Gastrocnemius medialis (tissue), 4 donors: ENCODE data around the gene LRRC56. TPM values are rescaled to one million over a fixed set of nuclear protein-coding genes. Genes with fewer than 3 reads are reported as not detected.

Source experiments
- ATAC-seq, 2 donors: fragments of 150-250 bp; one replicate each; pipeline ENCODE4 v1.9.1; 2016
- DNase-seq, 2 donors: peaks; one replicate each; pipeline ENCODE4 v3.0.0-alpha.2; 2019
- H3K27ac ChIP-seq, 4 donors: fragments of 200-600 bp; sonication (generic); 1 replicate in 1 of 4; 2 replicates in 3 of 4; pipeline ENCODE4 v1.5.1; 2016 to 2018; ENCODE audit warnings: mild to moderate bottlenecking in 2 of 4, moderate library complexity in 1 of 4
- H3K27me3 ChIP-seq, 3 donors: fragments of 200-600 bp; sonication (generic) in 2 of 3; 1 replicate in 1 of 3; 2 replicates in 2 of 3; pipeline versions ENCODE4 v1.5.1 to v1.6.0; 2016 to 2019; ENCODE audit warnings: mild to moderate bottlenecking in 1 of 3, moderate library complexity in 1 of 3
- H3K36me3 ChIP-seq, 2 donors: fragments of 200-600 bp; sonication (generic) in 1 of 2; one replicate each; pipeline ENCODE4 v1.5.1; 2017 to 2018
- H3K4me1 ChIP-seq, 2 donors: fragments of 200-600 bp; sonication (generic) in 1 of 2; one replicate each; pipeline ENCODE4 v1.5.1; 2016 to 2017; ENCODE audit warnings: mild to moderate bottlenecking in 2 of 2
- H3K4me3 ChIP-seq, 4 donors: fragments of 200-600 bp; sonication (generic) in 3 of 4; 1 replicate in 1 of 4; 2 replicates in 3 of 4; pipeline ENCODE4 v1.5.1; 2016 to 2019; ENCODE audit warnings: mild to moderate bottlenecking in 2 of 4
- H3K9me3 ChIP-seq, 3 donors: fragments of 200-600 bp; sonication (generic) in 2 of 3; 1 replicate in 1 of 3; 2 replicates in 2 of 3; pipeline ENCODE4 v1.5.1; 2016 to 2019
- CTCF ChIP-seq, 5 experiments: fragments of 450-650 bp in 3 of 5; fragments of 200-600 bp in 2 of 5; sonication (generic) in 2 of 5; IDR thresholded peaks in 4 of 5; conservative IDR thresholded peaks in 1 of 5; 1 replicate in 4 of 5; 2 replicates in 1 of 5; pipeline ENCODE4 v1.5.1; 2016 to 2019; ENCODE audit warnings: antibody characterized with exemption in 5 of 5, mild to moderate bottlenecking in 3 of 5, moderate library complexity in 3 of 5
- POLR2A ChIP-seq, 2 donors: fragments of 450-650 bp; IDR thresholded peaks; one replicate each; pipeline ENCODE4 v1.6.1; 2017; ENCODE audit warnings: antibody characterized with exemption in 2 of 2, mild to moderate bottlenecking in 2 of 2, moderate library complexity in 2 of 2
- in situ Hi-C, 4 donors: fragments of 200-750 bp; cut with MboI; loops; one replicate each; pipeline versions ENCODE4 v1.15.0 to v1.8.0; 2017; ENCODE audit warnings: low sequenced_read_pairs in 4 of 4
- intact Hi-C: fragments of 100-400 bp; cut with DNase I; formaldehyde crosslinking; loops from one replicate; pipeline ENCODE4 v1.15.1; 2023; ENCODE audit warnings: low total_unique reads
- total RNA-seq, 4 donors: library from RNA; depleted of rRNA; stranded (reverse); fragments of >200 nt; gene quantifications; one replicate each; pipeline versions ENCODE4 v1.1.0 to v1.2.3, GENCODE V29; 2016

Gene LRRC56
- total RNA-seq, 4 donors from 2014 or later = 0.29 to 0.36 TPM; not detected in 2

DNA sequence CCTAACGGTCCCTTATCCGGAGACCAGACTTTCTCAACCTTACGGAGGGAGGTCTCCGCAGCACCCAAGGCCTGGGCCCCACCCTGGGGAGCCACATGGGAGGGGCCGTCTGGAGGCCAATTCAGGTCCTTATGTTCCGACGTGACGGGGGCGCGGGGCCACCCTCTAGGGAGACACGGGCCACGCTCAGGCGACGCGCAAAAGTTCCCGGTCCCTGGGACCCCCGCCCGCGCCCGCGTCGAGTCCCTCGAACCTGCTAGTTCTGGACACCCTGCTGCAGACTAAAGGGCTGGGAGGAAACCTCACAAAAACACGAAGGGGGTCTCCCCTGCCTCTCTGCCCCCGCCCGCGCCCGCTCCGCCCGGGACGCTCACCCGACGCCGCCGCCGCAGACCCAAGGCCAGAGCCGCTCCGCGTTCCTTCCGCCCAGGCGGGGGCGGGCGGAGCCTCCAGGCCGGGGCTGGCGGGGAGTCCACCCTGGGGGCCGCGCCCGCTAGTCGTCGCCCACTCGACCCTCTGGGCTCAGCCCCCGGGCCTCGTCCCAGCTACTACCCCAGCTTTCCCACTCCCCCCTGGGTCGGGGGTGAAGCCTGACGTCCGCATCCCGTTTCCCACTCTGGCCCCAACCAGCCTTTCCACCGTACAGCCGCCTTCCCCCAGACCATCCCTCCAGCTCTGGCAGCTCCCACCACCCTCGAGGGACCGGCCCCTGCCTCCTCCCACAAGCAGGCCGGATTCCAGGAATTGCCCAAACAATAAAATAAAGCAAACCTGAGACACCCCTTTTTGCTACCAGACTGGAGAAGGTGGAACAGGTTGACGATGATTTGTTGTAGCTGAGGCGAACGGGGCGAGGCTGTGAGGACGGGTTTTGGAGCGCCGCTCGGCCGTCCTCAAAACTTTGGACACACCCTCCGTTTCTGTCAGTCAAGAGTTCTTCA, 33.0 kb upstream of the LRRC56 start:
- in situ Hi-C loops = no loop called here
- no peak for ATAC-seq

DNA sequence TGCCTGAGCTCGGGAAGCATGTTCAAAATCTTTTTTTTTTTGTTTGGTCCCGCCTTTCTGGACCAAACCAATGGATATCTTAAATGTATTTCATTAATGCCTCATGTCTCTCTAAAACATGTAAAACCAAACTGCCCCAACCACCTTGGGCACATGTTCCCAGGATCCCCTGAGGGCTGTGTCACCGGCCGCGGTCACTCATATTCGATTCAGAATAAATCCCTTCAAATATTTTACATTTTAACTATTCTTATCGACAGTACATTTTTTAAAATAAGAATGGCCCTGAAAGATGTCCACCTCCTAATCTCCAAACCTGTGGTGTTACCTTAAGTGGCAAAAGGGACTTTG, 32.4 kb upstream of the LRRC56 start:
- intact Hi-C loops = loop anchor here (5.0 kb wide), 3 partner anchors 62 to 298 kb away; partner anchors contain the start of genes BET1L and RIC8A

More for the DNA sequence above, 33.0 kb upstream of the LRRC56 start:
- Histone ChIP-seq H3K9me3 (no peaks in the 10 kb centered on the region), H3K27me3 (no peaks in the 10 kb centered on the region), H3K4me1 (peaks cover 23 to 39% of the 10 kb centered on the region in 2 donors), H3K36me3 (peaks cover 0 to 23% of the 10 kb centered on the region in 2 donors), H3K4me3 (peak overlapping the region; percentile 46 to 80 (median 64)), H3K27ac (peak overlapping the region; percentile 60 to 100 (median 98))
- no peak for DNase-seq
- intact Hi-C loops = no loop called here
- no peak for TF ChIP-seq CTCF (IDR thresholded peaks at IDR 0.05 in 4 of 5, conservative IDR thresholded peaks at IDR 0.05 in 1 of 5)
- no peak for TF ChIP-seq POLR2A (IDR thresholded peaks at IDR 0.05)

GRCh38 chr11:506238-506994, 30.9 kb upstream of the LRRC56 start:
- intact Hi-C loops (loop anchor here (1.0 to 5.0 kb wide), 7 partner anchors 12 to 299 kb away; partner anchors contain the start of genes BET1L, HRAS, PHRF1 and PSMD13), in situ Hi-C loops (no loop called here)
- peak overlapping the region; percentile 96 to 100 (median 98) for H3K27ac ChIP-seq
- H3K4me3 ChIP-seq = peak overlapping the region; percentile 80 to 94 (median 86)
- peak; percentile 97 for DNase-seq
- H3K9me3 ChIP-seq = no peaks in the 10 kb centered on the region
- TF ChIP-seq CTCF (IDR thresholded peaks at IDR 0.05 in 4 of 5, conservative IDR thresholded peaks at IDR 0.05 in 1 of 5) (peak in 2 of 5 experiments; percentile 29 to 38), POLR2A (IDR thresholded peaks at IDR 0.05) (peak; percentile 83 to 84)
- peaks cover 23 to 39% of the 10 kb centered on the region in 2 donors for H3K4me1 ChIP-seq
- H3K36me3 ChIP-seq = peaks cover 0 to 10% of the 10 kb centered on the region in 2 donors
- H3K27me3 ChIP-seq = no peaks in the 10 kb centered on the region
- peak; percentile 78 to 85 for ATAC-seq

More for the DNA sequence above, 32.4 kb upstream of the LRRC56 start:
- ATAC-seq (no peak), DNase-seq (no peak)
- in situ Hi-C loops = no loop called here
- no peaks in the 10 kb centered on the region for H3K27me3 ChIP-seq
- peaks cover 23 to 39% of the 10 kb centered on the region in 2 donors for H3K4me1 ChIP-seq
- no peaks in the 10 kb centered on the region for H3K9me3 ChIP-seq
- TF ChIP-seq POLR2A (IDR thresholded peaks at IDR 0.05) (no peak), CTCF (IDR thresholded peaks at IDR 0.05 in 4 of 5, conservative IDR thresholded peaks at IDR 0.05 in 1 of 5) (no peak)
- peaks cover 0 to 17% of the 10 kb centered on the region in 2 donors for H3K36me3 ChIP-seq
- H3K27ac ChIP-seq = peak overlapping the region; percentile 60 to 100 (median 98)
- H3K4me3 ChIP-seq = peak overlapping the region; percentile 46 to 80 (median 64)

GRCh38 chr11:506995-507726, 30.2 kb upstream of the LRRC56 start, which contains the start of gene RNH1:
Gene RNH1, minus strand, starts transcription at chr11:507242. Its CDS starts 5,080 bp downstream, at chr11:502162.
- DNase-seq (peak; percentile 97 to 98), ATAC-seq (peak; percentile 69 to 77)
- H3K27me3 ChIP-seq = no peaks in the 10 kb centered on the region
- intact Hi-C loops (loop anchor here (1.0 to 5.0 kb wide), 8 partner anchors 11 to 300 kb away; partner anchors contain the start of genes BET1L, HRAS, PHRF1 and PSMD13), in situ Hi-C loops (no loop called here)
- no peaks in the 10 kb centered on the region for H3K9me3 ChIP-seq
- H3K4me3 ChIP-seq = peak within 1 kb of the TSS; percentile 80 to 94 (median 90)
- H3K36me3 ChIP-seq = peaks cover 0 to 6% of the 10 kb centered on the region in 2 donors
- peaks cover 23 to 39% of the 10 kb centered on the region in 2 donors for H3K4me1 ChIP-seq
- TF ChIP-seq POLR2A (IDR thresholded peaks at IDR 0.05) (peak in 1 of 2 donors; percentile 58), CTCF (IDR thresholded peaks at IDR 0.05 in 4 of 5, conservative IDR thresholded peaks at IDR 0.05 in 1 of 5) (no peak)
- H3K27ac ChIP-seq = peak within 1 kb of the TSS; percentile 96 to 100 (median 98)
